Right ventricle myocardium superior (tissue), 1 donor: Measurements from ENCODE around the gene MOCS2. TPM values are rescaled to one million over a fixed set of nuclear protein-coding genes. Genes with fewer than 3 reads are reported as not detected.
"Not testable (repeated sequence)": the region's sequence is repeated elsewhere in the genome, so short reads cannot be mapped to it uniquely, and the experiment has no call there.

Source experiments
- ATAC-seq: fragments of 200-7000 bp; cut with Tn5 transposase; one replicate; pipeline ENCODE4 v1.9.1; 2020; ENCODE audit warnings: mild to moderate bottlenecking; ENCODE audit not compliant: poor library complexity
- DNase-seq: peaks from one replicate; pipeline ENCODE4 v3.0.0-alpha.2; 2020
- intact Hi-C: fragments of 100-400 bp; cut with DNase I; formaldehyde crosslinking; loops from one replicate; pipeline ENCODE4 v1.11.2; 2022
- long read RNA-seq: library from polyadenylated mRNA; unstranded; transcript quantifications from one replicate; pipeline ENCODE4 v2.0.0, GENCODE V29; 2021
- total RNA-seq: library from RNA; stranded (reverse); fragmentation: NEBNext Ultra II Directional; extraction: Animal tissue kit (Norgen Biotek cat#: 25700); gene quantifications from one replicate; pipeline ENCODE4 v1.2.1, GENCODE V29; 2021
- donor health status: DM: no; HTN: yes; CAD: no; lungs with severe emphysema.

Gene MOCS2
- total RNA-seq: 94.1 TPM
- long read RNA-seq, transcript MOCS2-202 (7 exons, 1,785 nt): minor isoform, 6 of 180 reads
- long read RNA-seq, transcript MOCS2-203 (7 exons, 1,337 nt): major isoform, 158 of 180 reads
- long read RNA-seq, partial matches to known transcripts: 2 of 180 reads
- long read RNA-seq, other reads (novel, unspliced or antisense): 13 of 180 reads

DNA sequence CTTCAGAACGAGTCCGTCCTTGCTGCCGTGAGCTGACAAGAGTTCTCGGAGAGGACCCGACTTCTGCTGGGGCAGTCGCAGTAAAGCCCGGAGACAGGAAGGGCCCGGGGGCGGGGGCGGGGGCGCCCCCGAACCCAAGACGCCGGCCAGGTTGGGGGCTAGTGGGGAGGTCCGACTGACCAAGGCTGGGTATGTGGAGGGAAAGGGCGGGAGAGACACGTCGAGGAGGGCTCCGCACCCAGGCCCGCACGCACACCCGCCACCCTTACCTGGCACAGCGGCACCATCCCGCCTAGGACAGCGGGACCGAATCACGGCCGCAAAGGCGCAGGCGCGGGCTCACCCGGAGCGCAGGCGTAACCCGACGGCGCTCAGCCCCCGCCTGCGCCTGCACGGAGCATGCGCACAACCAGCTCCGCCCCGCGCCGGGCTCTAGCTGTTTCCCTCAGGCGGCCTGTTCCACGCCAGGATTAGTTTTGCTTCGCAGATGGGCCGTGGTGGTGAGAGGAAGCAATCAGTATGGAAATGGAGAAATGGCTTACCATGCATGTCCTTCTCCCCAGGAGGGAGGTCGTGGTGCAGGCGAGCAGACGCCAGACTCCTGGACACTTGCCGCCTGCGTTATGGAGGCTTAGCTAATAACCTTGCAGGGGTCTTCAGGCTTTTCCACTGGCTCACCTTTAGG lies at the start of gene MOCS2:
Gene MOCS2, minus strand, starts transcription at position 315 of the 685 bp plus-strand sequence. CDS start 2,583 bp downstream, outside the sequence.
- intact Hi-C loops: loop anchor here (10.0 kb wide), 1 partner anchor 315 kb away; no protein-coding TSS in a partner anchor
- peak; percentile 100 for ATAC-seq
- DNase-seq: peak; percentile 96

- ATAC-seq (no peak), DNase-seq (no peak)
- intact Hi-C loops: no loop called here
Measured at GRCh38 chr5:53151713-53152458, 42.3 kb upstream of the MOCS2 start.

GRCh38 chr5:53133020-53133419 lies 23.5 kb upstream of the MOCS2 start:
- no peak for ATAC-seq
- DNase-seq: no peak
- intact Hi-C loops: no loop called here

DNA sequence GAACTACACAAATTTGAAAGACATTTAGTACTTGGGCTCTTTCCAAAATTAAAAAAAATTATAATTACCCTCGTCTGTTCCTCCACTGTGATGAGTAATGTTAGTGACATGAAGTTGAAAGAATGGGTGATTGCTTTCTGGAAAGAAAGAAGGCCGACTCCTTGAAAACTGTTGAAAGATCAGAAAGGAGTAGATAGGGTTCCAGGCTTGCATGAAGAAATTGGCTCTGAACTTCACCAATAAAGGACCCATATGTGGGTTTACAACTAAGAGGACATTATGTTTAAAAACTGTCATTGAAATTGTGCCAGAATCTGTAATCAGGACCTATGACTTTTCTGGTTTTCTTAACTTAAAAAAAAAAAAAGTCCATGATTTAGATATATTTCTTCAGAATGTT lies 20.7 kb upstream of the MOCS2 start:
- intact Hi-C loops: no loop called here
- peak; percentile 43 for ATAC-seq
- DNase-seq: no peak

DNA sequence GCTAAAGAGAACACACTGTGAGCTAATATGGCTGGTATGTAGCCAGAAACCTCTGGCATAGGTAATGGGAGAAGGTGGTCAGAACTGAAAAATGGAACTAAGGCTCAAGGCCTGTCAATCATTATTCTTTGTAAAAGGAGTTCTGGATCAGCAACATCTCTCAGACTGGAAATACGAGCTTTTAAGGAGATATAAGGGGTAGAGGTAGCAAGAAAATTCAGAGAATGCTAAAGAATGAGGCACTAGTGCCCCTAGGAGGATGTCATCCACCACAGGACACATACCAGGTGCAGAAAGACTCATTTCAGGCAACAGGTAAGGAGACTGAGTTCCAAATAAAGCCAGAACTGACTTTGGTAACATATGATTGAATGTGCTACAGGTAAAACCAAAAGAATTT lies 18.9 kb upstream of the MOCS2 start:
- DNase-seq (no peak), ATAC-seq (no peak)
- intact Hi-C loops: no loop called here

- intact Hi-C loops: no loop called here
- ATAC-seq: no peak
- DNase-seq: no peak
Measured at GRCh38 chr5:53127107-53127506, 17.6 kb upstream of the MOCS2 start.

DNA sequence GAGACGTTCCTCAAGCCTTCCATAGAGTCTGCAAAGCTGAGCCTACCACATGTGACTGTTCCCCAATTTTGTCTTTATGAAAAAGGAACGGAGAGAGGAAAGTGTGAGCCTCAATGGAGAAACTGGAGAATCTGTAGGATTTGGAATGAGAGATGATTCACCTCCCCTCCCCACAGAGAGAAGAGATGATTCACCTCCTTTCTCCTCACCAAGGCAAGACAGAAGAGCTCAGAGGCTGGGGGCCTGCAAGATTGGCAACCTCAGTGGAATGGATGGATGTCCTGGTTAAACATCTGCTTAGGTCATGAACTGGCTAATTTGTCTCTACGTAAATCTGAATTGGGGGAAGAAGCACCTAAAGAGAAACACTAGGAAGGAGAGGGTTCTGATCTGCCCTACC lies 17.0 kb upstream of the MOCS2 start:
- intact Hi-C loops: no loop called here
- DNase-seq (no peak), ATAC-seq (no peak)

DNA sequence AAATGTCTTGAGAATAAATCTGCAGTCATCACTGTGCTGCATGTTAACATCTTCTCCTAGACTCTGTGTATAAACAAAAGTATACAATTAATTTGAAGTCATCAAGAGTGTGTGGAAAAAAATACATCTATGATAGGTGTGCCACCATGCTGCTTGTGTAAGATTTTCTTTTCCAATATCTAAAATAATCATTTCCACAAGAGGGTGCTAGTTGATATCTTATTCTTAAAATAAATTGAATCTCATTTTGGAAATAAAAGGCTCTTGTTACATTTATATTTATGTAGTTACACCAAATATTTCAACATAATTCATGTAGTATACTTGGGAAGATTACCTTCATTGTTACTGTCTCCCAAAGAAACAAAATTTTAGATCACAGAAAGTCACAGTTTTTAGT lies 14.1 kb upstream of the MOCS2 start:
- DNase-seq: no peak
- no peak for ATAC-seq
- intact Hi-C loops: no loop called here

DNA sequence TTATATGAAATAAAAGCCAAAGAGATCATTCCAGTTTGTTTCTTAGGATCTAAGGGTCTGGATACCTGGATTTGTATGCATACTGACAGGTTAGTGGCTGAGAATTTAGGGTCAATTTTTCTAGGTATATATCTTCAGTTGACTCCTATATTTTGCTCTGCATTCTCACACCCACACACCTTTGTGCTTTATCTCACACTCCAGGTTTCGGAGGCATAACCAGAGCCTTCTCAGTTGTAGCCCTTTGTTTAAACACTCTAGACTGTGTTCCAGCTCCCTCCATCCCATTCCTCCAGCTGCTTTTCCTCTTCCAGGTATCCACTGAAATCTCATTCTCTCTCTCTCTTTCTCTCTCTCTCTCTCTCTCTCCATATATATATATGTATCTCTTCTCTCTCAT lies 10.6 kb upstream of the MOCS2 start:
- intact Hi-C loops: no loop called here
- DNase-seq (no peak), ATAC-seq (no peak)

GRCh38 chr5:53118879-53119278 lies 9.3 kb upstream of the MOCS2 start:
- intact Hi-C loops: no loop called here
- DNase-seq: no peak
- ATAC-seq: no peak

DNA sequence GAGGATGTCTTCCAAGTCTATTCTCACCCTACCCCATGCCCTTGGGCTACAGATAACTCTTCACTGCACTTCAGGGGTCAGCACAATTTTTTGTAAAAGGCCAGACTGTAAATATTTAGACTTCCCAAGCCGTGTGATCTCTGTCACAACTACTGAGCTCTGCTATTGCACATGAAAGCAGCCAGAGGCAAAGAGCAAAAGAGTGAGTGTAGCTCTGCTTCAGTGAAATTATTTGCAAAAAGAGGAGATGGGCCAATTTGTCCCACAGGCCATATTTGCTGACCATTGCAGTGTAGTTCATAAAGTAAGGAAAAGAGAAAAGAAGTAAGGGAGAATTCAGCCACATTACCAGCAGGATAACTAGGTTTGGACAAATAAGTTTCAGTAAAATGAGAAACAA lies 7.0 kb upstream of the MOCS2 start:
- DNase-seq (no peak), ATAC-seq (no peak)
- intact Hi-C loops: no loop called here

- DNase-seq (no peak), ATAC-seq (no peak)
- intact Hi-C loops: no loop called here
Measured at GRCh38 chr5:53114988-53115387, 5.4 kb upstream of the MOCS2 start.

DNA sequence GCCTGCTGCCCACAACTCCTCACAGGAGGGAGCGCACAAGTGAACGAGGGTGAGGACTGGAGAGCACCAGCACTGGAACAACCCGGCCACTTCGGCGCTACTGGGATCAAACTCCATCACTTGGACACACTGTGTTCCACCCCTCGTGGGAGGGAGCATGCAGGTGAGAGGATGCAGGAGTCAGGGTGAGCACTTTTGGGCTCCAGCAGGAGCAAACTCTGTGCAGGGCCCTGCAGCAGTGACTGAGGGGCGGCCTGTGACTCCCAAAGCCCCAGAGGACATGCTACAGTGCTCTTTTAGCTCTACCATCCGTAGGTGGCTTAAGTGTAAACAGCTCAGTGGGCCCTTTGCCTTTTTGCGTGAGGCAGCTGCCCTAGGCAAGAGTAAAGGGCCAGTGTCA lies 4.4 kb upstream of the MOCS2 start:
- DNase-seq: no peak
- intact Hi-C loops: no loop called here
- no peak for ATAC-seq

- ATAC-seq: no peak
- intact Hi-C loops: no loop called here
Measured at GRCh38 chr5:53112909-53113308, 3.4 kb upstream of the MOCS2 start.

GRCh38 chr5:53112307-53112706 lies 2.8 kb upstream of the MOCS2 start:
- intact Hi-C loops, ATAC-seq, DNase-seq: not testable (repeated sequence)

More at GRCh38 chr5:53112909-53113308, 3.4 kb upstream of the MOCS2 start:
- no peak for DNase-seq

DNA sequence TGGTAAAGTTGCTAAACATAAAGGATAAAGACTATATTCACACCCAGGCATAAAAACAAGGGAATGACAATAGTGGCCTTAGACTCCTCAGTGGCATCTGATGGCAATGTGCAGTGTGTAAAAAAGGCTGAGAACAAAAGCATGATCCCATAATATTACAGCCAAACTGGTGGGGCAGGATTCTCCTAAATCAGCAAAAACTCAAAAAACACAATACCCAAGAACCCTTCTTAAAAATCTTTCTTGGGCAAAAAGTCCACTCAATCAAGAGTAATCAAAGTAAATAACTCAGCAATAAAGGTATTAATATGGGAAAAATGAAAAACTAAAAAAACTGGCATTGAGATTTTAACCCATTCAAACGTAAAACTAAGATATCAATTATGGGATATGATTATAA lies 1.6 kb upstream of the MOCS2 start:
- ATAC-seq (no peak), DNase-seq (no peak)

GRCh38 chr5:53110156-53110555 lies 599 bp upstream of the MOCS2 start:
- peak; percentile 37 for DNase-seq
- ATAC-seq: peak; percentile 16
- intact Hi-C loops: no loop called here

More for the DNA sequence above, 1.6 kb upstream of the MOCS2 start:
- intact Hi-C loops: no loop called here

- intact Hi-C loops: loop anchor here (10.0 kb wide), 1 partner anchor 314 kb away; no protein-coding TSS in a partner anchor
- ATAC-seq (peak; percentile 36), DNase-seq (no peak)
Measured at GRCh38 chr5:53109056-53109442, 508 bp downstream of the MOCS2 start.

- ATAC-seq (no peak), DNase-seq (no peak)
- intact Hi-C loops: loop anchor here (10.0 kb wide), 1 partner anchor 311 kb away; no protein-coding TSS in a partner anchor
Measured at GRCh38 chr5:53105611-53106300, 3.8 kb downstream of the MOCS2 start.
